ENCODE results near the gene ACTL6B.

ACTL6B gene

GRCh38 chr7:100683659-100684533, 27.6 kb upstream of the ACTL6B start:
- no peak for DNase-seq

GRCh38 chr7:100682991-100683658, 26.9 kb upstream of the ACTL6B start:
- no peak for DNase-seq

- DNase-seq = no peak
Observed at GRCh38 chr7:100682228-100682741, 26.0 kb upstream of the ACTL6B start.

GRCh38 chr7:100681491-100682227, 25.4 kb upstream of the ACTL6B start:
- DNase-seq = no peak

DNA sequence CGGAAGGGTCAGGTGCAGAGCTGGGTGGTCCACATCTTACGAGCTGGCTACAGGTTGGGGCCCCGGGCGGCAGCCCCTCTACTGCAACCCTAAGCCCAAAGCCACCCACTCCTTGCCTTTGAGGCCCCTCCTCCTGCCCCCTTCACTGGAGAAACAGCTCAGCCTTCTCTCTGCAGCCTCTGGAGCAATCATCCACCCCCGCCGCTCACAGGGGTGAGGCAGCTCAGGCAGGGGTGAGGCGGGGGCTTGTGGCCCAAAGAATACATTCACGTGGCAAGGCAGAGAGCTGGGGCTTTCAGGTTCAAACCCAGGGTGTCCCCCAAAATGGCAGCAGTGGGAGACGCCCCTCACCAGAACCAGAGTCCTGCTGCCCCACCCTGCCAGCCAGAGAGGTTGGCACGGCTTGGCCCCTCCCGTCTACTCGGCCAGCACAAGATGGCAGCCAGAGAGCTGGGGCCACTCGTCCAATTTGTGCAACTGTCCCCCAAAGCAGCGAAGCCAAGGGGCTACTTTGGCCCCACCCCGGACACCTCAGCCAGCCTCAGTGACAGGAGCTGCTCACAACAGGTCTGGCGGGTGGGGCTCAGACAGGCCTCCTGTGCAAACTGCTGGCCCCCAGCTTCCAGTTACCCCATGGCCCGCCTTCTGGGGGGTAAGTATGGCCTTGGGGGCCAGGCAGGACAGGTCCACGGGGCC, 24.5 kb upstream of the ACTL6B start:
- no peak for DNase-seq

DNA sequence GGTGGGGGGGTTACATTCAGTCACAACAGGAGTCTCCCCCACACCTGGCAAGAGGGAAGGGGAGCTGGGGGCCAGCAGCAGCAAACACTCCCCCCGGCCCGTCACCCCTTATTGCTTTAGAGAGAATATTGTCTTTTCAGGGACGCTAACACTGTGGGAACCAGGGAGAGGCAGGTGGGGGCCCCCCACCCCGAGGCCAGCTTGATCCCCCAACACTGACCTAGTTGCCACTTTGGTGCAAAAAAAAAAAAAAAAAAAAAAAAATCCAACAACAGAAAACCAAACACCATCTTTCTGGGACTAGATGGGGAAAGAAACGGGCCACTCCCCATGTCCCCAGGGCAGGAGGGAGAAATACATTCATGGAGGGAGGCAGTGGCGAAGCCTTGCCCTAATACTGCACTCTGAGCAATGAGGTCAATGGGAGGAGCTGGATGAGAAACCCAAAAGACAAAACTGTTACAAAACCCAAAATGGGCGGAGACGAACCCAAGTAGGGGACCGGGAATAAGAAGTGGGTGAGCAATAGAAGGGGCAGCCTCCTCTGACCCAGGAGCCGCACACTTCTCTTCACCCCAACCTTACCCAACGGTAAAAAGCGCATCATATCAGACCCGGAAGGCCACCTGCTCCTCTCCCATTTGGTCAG, 23.8 kb upstream of the ACTL6B start:
- DNase-seq = peak; percentile 38 to 45

GRCh38 chr7:100679129-100679926, 23.1 kb upstream of the ACTL6B start:
- no peak for DNase-seq

- no peak for DNase-seq
Observed at GRCh38 chr7:100678291-100678984, 22.2 kb upstream of the ACTL6B start.

DNA sequence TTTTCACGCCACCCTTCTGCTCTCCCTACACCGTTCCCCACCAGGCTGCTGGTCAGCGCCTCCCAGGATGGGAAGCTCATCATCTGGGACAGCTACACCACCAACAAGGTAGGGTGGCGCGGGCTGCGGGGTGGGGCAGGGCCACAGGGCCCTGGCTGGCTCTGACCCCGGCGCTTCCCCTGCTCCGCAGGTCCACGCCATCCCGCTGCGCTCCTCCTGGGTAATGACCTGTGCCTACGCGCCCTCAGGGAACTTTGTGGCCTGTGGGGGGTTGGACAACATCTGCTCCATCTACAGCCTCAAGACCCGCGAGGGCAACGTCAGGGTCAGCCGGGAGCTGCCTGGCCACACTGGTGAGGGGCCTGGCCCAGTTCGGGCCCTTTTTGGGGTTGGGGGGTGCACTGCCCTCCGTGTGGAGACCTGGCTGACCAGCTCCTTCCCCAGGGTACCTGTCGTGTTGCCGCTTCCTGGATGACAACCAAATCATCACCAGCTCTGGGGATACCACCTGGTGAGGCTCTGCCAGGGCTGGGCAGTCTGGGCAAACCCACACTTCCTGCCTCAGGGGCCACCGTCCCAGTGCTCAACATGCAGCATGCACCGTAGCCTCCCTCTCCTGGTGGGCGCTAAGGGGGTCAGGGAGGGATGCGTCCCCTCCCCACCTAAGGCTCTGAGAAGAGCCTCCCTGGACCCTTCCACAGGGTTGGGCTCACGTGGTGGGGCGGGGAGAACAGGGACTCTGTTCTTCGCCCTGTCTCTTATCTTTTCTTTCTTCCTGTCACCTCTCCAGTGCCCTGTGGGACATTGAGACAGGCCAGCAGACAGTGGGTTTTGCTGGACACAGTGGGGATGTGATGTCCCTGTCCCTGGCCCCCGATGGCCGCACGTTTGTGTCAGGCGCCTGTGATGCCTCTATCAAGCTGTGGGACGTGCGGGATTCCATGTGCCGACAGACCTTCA, 21.3 kb upstream of the ACTL6B start:
- no peak for DNase-seq

DNA sequence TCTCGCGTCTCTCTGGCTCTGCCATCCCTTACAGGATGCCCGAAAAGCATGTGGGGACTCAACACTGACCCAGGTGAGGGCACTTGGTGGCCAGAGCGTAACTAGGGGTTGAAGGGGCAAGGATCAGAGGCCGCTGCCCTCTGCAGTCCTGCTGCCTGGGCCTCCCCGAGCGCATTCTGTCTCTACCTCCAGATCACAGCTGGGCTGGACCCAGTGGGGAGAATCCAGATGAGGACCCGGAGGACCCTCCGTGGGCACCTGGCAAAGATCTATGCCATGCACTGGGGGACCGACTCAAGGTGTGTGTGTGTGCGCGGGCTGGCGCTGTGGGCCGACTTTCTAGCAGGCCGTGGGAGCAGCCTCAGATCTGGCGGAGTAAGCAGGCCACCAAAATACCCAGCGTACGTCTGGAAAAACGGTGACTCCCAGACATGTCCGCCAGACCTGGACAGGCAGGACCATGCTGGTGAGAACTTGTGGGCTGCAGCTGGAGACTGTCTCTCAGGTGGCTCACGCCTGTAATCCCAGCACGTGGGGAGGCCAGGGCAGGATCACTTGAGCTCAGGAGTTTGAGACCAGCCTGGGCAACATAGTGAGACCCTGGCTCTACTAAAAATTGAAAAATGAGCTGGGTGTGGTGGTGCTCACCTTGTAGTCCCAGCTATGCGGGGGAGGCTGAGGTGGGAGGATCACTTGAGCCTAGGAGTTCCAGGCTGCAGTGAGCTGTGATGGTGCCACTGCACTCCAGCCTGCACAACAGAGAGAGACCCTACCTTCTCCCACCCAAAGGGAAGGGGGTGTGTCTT, 20.5 kb upstream of the ACTL6B start:
- no peak for DNase-seq

DNA sequence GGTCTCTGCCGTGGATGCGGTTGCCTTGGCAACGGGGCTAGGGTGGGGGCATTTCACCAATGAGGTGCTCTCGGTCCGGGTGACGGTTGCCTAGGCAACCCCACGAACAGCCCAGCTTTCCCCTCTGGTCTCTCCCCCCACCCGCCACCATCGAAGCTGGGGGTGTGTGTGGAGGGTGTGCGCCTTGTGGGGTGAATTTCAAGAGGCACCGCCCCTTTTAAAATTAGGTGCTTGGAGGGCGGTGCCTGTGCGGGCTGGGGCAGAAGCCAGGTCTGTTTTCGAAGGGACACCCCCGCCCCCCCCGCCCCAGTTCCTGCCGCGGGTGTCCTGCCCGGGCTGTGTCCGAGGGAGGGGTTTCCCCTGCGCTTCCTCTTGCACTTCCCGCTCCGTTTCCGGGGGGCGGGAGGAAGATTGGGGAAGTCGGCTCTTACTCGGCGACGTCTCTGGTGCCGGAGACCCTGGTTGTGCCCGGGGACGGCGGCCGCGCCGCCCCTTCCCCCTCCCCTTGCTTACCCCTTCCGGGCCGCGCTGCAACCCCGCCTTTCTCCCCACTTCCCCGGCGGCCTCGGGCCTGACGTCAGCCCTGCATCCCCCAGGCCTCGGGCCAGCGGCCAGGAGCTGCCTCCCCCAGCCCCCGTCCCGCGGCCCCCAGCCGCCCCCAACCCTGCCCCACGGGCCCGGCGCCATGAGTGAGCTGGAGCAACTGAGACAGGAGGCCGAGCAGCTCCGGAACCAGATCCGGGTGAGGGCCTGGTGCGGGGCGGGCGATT, 19.5 kb upstream of the ACTL6B start:
- peak; percentile 96 for DNase-seq

- no peak for DNase-seq
Observed at GRCh38 chr7:100675105-100675451, 18.8 kb upstream of the ACTL6B start.

- no peak for DNase-seq
Observed at GRCh38 chr7:100674411-100675104, 18.3 kb upstream of the ACTL6B start.

DNA sequence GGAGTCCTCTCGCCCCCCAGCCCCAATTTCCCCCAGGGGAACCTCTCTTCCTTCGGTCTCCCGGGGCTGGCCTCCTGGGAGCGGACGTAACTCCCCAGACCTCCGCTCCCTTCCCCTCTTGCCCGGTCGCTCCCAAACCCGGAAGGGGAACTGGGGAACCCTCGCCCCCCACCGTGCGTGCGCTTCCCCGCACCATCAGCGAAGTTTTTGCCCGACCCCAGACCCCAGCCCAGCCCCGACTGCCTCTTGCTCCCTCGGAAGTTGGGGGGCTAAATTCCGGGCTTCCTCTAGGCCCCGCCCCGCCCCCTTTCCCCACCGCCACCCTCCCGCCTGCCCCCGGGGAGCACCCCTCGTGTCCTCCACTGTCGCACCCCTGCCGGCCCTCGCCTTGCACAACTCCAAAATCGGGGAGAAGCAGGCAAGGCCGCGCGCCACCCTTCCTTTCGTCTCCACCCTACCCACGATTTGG, 17.7 kb upstream of the ACTL6B start:
- DNase-seq = peak; percentile 43 to 57

- peak; percentile 99 for DNase-seq
Observed at GRCh38 chr7:100673302-100673941, 17.2 kb upstream of the ACTL6B start, which contains the start of gene GNB2. GNB2 (plus strand) TSS chr7:100673740; CDS start chr7:100676266, 2,526 bp downstream.
